ENCODE measurements around the gene RAB6B.
"Not testable (repeated sequence)": the region's sequence is repeated elsewhere in the genome, so short reads cannot be mapped to it uniquely, and the experiment has no call there.

RAB6B gene

DNA sequence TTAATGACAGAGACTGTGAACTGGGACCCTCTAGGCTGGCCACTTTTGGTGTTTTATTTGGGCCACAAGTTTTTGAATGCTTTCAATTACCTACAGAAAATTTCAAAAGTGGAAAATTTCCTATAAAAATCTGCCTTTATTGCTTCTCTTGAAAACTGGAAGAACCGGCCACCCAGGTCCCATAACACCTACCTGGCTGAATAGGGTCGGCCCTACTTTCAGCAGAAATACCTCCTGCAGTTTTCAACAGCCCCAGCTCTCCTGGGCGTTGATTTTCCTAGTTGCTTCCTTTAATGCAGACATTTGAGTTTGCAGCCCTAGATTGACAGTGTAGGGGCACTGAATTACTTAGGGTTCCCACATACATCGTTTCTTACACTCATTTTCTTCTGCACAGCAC is 90.8 kb downstream of the RAB6B start:
- no peak for DNase-seq

DNA sequence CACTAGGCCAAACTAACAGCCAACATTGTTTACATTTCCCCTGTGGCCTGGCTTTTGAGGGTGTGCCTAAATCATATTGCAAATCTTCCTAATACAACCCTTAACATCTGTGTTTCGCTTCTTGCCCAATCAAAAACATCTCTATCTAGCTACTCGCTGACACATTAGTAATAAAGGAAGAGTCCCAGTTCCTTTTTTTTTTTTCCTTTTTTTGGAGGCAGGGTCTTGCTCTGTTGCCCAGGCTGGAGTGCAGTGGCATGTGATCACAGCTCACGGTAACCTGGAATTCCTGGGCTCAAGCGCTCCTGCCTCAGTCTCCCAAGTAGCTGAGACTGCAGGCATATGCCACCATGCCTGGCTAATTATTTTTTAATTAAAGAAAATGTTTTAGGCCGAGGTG is 92.2 kb downstream of the RAB6B start:
- no peak for DNase-seq

DNA sequence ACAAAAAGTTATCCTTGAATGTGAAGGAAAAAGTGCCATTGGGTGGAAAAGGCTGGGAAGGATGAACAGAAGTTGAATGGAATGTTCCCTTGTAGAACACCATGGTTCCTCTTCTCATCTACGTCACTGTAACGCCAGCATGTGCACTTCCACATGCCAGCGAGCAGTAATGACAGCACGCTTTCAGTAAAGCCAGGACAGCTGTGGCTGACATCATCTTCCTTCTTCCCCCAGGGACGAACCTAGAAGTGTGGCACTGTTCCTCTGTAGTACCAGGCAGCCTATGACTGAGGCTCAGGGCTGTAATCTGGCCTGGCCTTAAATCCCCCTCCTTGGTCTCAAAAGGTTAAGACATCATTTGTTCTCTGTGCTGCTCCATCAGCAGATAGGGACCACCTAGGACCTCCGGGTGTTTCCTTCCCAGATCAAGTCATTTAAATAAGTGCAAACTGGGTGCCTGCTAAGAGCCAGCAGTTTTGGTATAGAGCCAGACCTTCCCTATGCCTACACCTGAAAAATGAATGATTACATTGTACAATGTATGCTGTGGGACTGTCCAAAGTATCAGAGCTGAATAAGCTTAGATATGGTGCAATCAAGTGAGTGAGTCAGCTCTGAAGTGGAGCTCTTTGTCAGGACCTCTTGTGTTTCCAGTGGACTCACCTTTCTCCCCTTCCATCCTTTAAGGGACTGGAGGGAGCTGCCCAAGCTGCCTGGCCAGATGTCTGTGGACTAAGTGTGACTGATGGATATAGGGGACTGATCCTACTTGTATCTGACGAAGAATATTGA is 95.7 kb downstream of the RAB6B start:
- no peak for DNase-seq

DNA sequence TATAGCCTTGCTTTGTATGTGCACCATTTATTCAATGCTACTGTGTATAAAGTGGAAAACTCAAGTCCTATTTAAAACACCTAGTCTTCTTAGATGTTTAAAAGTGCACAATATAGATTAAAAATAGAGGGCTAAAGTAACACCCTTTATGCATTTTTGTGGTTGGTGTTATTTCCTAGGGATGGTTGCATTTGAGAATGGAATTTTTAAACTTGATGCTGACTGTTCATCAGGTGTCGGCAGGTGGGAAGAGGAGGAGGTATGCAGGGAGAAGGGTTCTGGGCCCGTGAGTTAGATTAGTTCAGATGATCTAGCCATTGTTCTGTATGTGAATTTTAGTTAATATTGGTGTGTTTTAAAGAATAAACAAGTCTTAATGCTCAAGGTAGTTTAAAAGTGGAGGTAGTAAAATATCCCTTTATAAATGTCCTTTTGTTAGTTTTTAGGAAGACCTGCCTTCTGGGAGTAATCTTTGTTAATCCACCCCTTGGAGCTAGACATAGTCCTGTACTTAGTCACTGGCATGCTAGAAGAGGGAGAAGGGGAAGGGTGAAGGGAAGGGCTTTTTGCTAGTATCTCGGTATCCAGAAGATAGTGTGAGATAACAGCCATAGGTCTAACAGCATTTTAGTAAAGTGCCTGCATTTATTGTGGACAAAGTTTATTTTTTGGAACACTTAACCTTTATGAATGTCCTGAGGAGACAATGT is 98.1 kb downstream of the RAB6B start:
- DNase-seq = no peak

DNA sequence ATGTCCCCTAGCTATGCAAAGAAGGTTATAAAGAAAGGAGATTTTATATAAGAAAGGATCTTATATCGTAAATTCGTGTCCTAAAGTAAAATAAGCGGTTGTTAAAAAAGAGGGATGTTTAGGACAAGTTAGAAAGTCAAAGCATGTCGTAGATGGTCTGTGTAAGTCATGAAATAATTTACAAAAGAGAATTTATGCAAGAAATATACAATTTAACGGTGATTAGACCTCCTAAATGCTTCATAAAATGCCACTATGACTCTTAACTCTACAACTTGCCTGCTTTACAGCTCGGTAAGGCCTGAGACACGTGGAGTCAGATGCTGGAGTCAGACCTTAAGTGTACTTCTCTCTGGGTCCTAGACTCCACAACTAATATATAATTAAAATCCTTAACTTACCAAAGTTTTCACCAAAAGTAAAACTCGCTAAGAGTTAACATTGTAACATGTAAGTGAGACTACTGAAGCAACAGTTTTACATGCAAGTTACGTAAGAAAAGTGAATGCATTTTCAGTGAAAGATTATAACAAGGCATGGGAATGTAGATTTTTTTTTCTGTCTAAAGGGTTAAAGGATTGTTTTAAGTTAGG is 103.4 kb downstream of the RAB6B start:
- DNase-seq = no peak

DNA sequence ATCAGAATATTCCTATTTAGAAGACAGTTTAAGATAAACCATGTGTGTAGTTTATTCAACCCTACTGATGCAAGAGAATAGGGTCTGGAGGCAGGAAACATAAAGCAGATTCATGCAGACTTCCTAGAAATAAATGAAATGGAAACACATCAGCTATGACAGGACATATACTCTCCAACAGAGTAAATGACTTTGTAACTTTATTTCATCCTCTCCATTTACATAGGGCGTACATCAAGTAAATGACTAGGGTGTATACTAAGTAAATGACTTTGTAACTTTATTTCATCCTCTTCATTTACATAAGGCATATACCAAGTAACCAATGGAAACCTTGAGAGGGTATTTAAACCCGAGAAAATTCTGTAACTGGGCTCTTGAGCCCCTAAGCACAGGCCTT is 107.7 kb downstream of the RAB6B start:
- DNase-seq = no peak

DNA sequence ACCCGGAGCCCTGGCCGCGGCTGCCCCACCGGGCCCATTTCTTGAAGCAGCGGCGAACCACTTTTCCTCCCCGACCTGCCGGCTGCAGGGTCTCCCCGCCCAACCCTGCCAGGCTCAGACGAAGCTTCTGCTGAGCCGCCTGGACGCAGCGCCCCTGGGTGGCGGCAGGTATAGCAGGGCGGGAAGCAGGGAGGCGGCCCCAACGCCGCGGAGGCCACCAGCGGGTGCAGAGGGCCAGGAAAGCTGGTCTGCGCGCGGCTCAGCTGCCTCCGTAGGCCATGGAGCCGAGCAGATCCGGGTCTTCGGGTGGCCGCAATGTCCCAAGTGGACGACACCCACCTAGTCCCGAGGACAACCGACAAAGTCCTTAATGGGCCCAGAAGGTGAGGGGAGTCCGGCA is 111.9 kb downstream of the RAB6B start:
- DNase-seq = no peak

DNA sequence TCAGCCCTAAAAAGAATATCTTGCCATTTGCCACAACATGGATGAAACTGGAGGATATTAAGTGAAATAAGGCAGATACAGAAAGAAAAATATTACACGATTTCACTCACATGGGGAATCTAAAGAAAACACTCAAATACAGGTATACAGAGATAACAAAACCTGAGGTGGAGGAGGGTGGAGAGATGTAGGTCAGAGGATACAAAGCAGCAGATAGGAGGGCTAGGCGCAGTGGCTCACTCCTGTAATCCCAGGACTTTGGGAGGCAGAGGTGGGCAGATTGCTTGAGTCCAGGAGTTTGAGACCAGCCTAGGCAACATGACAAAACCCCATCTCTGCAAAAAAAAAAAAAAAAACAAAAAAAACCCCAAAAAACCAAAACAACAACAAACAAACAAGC is 113.2 kb downstream of the RAB6B start:
- DNase-seq = no peak

DNA sequence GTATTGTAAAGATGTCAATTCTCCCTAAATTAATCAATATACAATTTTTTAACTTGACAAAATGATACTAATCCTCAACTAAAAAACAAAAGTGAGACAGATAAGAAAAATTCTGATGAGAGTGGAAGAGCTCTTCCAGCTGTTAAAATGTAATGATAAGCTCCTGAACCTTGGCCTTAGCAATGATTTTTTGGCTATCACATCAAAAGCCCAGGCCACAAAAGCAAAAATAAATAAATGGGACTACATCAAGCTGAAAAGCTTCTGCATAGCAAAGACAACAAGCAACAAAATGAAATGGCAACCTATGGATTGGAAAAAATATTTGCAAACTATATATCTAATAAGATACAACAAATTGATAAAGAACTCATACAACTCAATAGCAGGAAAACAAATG is 114.1 kb downstream of the RAB6B start:
- no peak for DNase-seq

DNA sequence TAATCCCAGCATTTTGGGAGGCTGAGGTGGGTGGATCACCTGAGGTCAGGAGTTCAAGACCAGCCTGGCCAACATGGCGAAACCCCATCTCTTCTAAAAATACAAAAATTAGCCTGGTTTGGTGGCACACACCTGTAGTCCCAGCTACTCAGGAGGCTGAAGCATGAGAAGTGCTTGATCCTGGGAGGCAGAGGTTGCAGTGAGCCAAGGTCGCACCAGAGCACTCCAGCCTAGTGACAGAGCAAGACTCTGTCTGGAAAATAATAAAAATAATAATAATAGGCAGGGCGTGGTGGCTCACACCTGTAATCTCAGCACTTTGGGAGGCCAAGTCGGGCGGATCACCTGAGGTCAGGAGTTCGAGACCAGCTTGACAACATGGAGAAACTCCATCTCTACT is 114.9 kb downstream of the RAB6B start:
- DNase-seq = not testable (repeated sequence)

DNA sequence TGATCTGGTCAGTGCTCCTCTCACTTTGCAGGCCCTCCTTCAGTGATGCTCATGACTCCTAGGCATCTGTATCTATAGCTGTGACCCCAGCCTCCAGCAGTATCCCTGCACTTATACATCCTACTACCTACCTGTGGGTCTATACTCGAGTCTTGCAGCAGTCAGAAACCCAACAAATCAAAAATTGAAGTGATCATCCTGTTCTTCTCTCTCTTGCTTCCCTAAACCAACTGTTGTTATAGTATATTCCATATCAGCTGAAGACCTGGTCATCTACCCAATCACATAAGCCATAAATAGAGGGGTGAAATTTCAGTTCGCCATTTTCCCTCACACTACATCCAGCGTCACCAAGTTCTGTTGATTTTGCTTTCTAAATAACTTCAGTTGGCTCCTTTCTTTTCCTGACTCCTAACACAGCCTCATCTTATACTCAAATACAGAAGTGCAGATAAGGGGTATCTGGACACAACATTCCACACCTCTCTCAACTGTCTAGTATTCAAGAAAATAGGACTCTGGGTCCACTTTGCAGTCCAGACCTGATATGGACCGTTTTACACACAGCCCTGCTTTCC is 116.0 kb downstream of the RAB6B start:
- no peak for DNase-seq

DNA sequence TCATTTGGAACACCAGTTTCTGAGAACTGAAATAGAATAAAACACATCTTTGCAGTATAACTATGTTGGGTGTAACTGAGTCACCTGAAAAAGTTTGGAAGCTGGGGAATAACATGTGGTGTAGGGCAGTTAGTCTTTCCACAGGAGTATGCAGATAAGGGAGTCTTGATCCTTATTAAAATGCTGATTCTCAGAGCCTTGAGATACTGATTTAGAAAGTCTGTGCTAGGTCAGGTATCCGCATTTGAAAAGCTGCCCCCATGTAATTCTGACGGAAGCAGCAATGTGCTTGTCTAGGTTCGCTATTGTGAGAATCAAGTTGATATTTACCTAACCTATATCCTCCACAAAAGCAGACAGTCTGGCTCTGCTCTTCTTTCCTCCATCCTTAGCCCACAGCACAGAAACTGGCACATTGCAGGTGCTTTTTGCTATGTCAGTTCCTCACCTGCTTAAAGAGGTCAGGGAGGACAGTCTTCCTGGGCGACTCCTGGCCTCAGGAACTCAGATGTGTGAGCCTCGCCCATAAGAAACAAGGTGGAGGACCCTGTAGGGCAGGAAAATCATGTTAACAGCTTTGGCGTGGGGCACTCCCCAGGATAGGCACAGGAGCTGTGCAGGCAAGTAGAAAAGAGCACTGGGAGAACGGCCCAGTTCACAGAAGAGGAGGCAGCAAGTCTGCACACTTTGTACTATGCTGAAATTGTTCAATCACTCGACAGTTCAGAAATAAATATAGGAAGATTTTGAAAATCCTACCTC is 117.7 kb downstream of the RAB6B start:
- no peak for DNase-seq

DNA sequence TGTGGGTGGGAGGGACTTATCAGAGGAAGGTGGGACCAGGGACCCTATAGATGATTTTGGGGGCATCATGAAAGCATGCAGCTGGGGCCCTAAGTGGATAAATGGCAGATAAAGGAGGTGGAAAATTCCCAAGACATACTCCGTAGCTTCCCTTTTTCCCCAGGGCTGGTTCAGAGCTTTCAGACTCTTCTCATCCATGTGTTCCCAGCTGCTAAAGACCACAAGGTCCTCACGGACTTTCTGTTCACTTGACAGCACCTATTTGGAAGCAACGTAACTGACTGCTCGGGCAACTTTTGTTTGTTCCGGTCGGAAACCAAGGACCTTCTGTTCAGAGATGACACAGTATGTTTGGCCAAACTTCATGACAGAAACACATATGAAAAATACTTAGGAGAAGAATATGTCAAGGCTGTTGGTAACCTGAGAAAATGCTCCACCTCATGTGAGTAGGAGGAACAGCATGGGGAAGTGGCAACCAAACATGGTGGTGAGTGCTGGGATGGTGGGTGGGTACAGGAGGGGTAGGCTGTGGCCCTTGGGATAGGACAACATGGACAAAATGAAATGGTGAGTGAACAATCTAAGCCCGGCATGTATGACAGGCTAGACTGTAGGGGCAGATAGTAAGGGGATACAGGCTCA is 118.8 kb downstream of the RAB6B start:
- DNase-seq = no peak

DNA sequence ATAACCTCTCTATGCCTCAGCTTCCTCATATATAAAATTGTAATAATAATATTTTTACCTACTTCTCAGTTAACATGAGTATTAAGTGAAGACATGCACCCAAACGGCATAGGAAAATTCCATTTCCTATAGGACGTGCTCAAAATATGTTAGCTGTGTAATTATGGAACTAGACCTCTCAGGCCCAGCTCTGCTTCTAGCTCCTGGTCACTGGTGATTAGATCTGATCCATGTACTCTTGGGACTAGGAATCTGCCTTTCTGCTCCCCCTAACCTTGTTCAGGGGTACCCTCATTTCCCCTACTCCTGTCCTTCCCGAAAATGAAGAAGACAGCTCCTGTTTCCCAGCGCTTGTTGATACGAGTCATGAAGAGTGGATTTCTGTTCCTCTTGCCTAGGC is 119.8 kb downstream of the RAB6B start:
- DNase-seq = no peak

DNA sequence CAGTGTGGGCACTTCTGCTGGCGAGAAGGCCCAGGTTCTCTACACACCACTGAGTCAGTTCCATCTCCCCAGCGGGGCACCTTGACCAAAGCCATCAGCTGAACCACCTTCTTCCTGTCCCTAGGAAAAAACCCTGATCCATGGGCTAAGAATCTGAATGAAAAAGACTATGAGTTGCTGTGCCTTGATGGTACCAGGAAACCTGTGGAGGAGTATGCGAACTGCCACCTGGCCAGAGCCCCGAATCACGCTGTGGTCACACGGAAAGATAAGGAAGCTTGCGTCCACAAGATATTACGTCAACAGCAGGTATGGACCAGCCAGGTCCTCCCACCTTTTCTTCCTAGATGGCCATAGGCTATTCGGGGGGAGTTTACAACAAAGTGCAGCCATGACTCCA is 120.4 kb downstream of the RAB6B start:
- DNase-seq = no peak
